Upper lobe of left lung (tissue), 6 donors: ENCODE results near the gene FAT1. TPM values are rescaled to one million over a fixed set of nuclear protein-coding genes. Genes with fewer than 3 reads are reported as not detected.

Experiments used
- ATAC-seq, 2 donors: fragments of 200-7000 bp; cut with Tn5 transposase; one replicate each; pipeline ENCODE4 v1.9.1; 2022; ENCODE audit warnings: mild to moderate bottlenecking in 2 of 2, moderate library complexity in 2 of 2; ENCODE audit not compliant: low FRiP score in 2 of 2
- DNase-seq, 2 donors: peaks; one replicate each; pipeline ENCODE4 v3.0.0-alpha.2; 2019 to 2020
- H3K27ac ChIP-seq, 4 donors: fragments of 200-600 bp; sonication (generic); one replicate each; pipeline ENCODE4 v1.5.1; 2016 to 2019
- H3K27me3 ChIP-seq, 4 donors: fragments of 200-600 bp; sonication (generic); one replicate each; pipeline ENCODE4 v1.5.1; 2017 to 2019
- H3K36me3 ChIP-seq, 4 donors: fragments of 200-600 bp; sonication (generic); one replicate each; pipeline ENCODE4 v1.5.1; 2016 to 2019
- H3K4me1 ChIP-seq, 4 donors: fragments of 200-600 bp; sonication (generic); one replicate each; pipeline ENCODE4 v1.5.1; 2018 to 2019
- H3K4me3 ChIP-seq, 4 donors: fragments of 200-600 bp; sonication (generic); one replicate each; pipeline ENCODE4 v1.5.1; 2017 to 2019; ENCODE audit warnings: mild to moderate bottlenecking in 2 of 4, moderate library complexity in 1 of 4
- H3K9me3 ChIP-seq, 4 donors: fragments of 200-600 bp; sonication (generic); one replicate each; pipeline ENCODE4 v1.5.1; 2018 to 2019
- EP300 ChIP-seq, 4 donors: sonication (generic); formaldehyde crosslinking; IDR thresholded peaks; one replicate each; pipeline ENCODE4 v1.5.1; 2017; ENCODE audit warnings: antibody characterized with exemption in 4 of 4, control low read depth in 2 of 4
- POLR2A ChIP-seq, 4 donors: fragments of 450-650 bp; IDR thresholded peaks; one replicate each; pipeline ENCODE4 v1.5.1; 2016 to 2017; ENCODE audit warnings: antibody characterized with exemption in 4 of 4, mild to moderate bottlenecking in 2 of 4
- POLR2AphosphoS5 ChIP-seq, 2 donors: sonication (generic); formaldehyde crosslinking; IDR thresholded peaks; one replicate each; pipeline ENCODE4 v1.5.1; 2017; ENCODE audit warnings: antibody characterized with exemption in 2 of 2
- WGBS, 2 donors: methylation state at CpG; one replicate each; pipeline ENCODE4 v1.1.5; 2017 to 2018; 5-methylcytosine and 5-hydroxymethylcytosine counted together
- total RNA-seq, 6 donors: library from RNA; depleted of rRNA in 4 of 6; stranded (reverse); fragments of >200 nt in 4 of 6; gene quantifications; one replicate each; pipeline versions ENCODE4 v1.1.0 to v1.2.1, GENCODE V29; 2016 to 2021
- TF ChIP-seq, protein P1 (sequence below), 6 experiments: fragments of 450-650 bp in 4 of 6; fragments of 200-600 bp in 2 of 6; sonication (generic) in 2 of 6; IDR thresholded peaks; one replicate each; pipeline ENCODE4 v1.5.1; 2016 to 2019; ENCODE audit warnings: antibody characterized with exemption in 6 of 6
- donor health status: DM: no; HTN: no; CAD: no; lungs with moderate emphysema.
- donor health status: DM: no; HTN: yes; CAD: no; lungs with severe emphysema.

Gene FAT1
- total RNA-seq, 6 donors from 2014 or later, result 42.8 to 92.2 (median 77.4) TPM

- H3K36me3 ChIP-seq, result no peaks in the 10 kb centered on the region
- no peaks in the 10 kb centered on the region for H3K27me3 ChIP-seq
- WGBS, 2 donors, result 63 to 71% methylated on average over 11 of the region's 12 CpGs
- DNase-seq, result no peak
- no peak overlapping the region for H3K4me3 ChIP-seq
- H3K9me3 ChIP-seq, result no peaks in the 10 kb centered on the region
- TF ChIP-seq POLR2A (IDR thresholded peaks at IDR 0.05) (no peak), POLR2AphosphoS5 (IDR thresholded peaks at IDR 0.05) (no peak), EP300 (IDR thresholded peaks at IDR 0.05) (no peak)
- TF ChIP-seq, protein P1, sequence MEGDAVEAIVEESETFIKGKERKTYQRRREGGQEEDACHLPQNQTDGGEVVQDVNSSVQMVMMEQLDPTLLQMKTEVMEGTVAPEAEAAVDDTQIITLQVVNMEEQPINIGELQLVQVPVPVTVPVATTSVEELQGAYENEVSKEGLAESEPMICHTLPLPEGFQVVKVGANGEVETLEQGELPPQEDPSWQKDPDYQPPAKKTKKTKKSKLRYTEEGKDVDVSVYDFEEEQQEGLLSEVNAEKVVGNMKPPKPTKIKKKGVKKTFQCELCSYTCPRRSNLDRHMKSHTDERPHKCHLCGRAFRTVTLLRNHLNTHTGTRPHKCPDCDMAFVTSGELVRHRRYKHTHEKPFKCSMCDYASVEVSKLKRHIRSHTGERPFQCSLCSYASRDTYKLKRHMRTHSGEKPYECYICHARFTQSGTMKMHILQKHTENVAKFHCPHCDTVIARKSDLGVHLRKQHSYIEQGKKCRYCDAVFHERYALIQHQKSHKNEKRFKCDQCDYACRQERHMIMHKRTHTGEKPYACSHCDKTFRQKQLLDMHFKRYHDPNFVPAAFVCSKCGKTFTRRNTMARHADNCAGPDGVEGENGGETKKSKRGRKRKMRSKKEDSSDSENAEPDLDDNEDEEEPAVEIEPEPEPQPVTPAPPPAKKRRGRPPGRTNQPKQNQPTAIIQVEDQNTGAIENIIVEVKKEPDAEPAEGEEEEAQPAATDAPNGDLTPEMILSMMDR (IDR thresholded peaks at IDR 0.05), result no peak
- no peak overlapping the region for H3K27ac ChIP-seq
- no peak for ATAC-seq
- peaks cover 6 to 16% (median 11%) of the 10 kb centered on the region in 4 donors for H3K4me1 ChIP-seq
These were observed 35.3 kb downstream of the FAT1 start for GRCh38 chr4:186688150-186688943.

- Histone ChIP-seq H3K9me3 (no peaks in the 10 kb centered on the region), H3K4me3 (no peak overlapping the region), H3K36me3 (no peaks in the 10 kb centered on the region), H3K4me1 (peaks cover 6 to 16% (median 10%) of the 10 kb centered on the region in 4 donors), H3K27me3 (no peaks in the 10 kb centered on the region), H3K27ac (no peak overlapping the region)
- WGBS, 2 donors, result 86 to 89% methylated on average over 3 of the region's 3 CpGs
- TF ChIP-seq POLR2AphosphoS5 (IDR thresholded peaks at IDR 0.05) (no peak), EP300 (IDR thresholded peaks at IDR 0.05) (no peak), POLR2A (IDR thresholded peaks at IDR 0.05) (no peak)
- TF ChIP-seq, protein P1 (IDR thresholded peaks at IDR 0.05), result no peak
- ATAC-seq (no peak), DNase-seq (no peak)
These were observed 36.4 kb downstream of the FAT1 start for GRCh38 chr4:186687265-186687664.

DNA sequence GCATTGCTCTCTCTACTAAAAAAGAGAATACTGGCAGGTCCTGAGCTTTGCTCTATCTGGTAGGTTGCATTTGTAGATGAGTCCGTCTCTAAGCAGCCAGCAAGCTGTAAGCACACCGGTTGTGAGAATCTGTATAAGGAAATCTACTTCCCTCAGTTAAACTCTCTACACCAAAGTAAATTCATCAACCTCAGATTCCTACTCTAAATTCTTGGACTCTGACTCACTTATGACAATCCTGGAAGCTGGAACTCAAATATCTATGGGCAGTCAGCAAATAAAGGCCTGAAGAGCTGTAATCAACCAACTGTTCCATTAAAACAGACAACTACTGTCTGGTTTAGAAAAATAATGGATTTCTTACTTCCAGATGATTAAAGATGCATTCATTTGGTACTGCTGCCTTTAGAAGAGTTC, 37.9 kb downstream of the FAT1 start:
- H3K4me3 ChIP-seq, result no peak overlapping the region

DNA sequence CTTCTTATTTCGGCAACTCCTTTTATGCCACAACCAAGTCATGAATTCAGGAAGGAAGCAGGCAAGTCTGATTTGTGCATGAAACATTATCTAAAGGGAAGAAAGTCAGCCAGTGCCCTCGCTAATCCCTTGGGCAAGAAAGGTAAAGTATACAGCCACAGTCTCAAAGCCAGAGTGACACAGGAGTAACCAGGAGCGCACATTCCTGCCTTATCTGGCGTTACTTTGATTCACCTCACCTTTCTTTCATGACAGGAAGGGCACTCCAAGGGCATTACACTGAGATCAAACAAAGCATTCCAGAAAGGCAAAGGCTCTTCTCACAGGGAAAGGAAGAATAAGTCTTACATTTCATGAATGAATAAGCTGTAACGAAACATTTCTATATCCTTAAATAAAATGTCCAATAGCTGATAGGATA, 38.8 kb downstream of the FAT1 start:
- H3K27ac ChIP-seq, result peak overlapping the region in 1 of 4 donors; percentile 39
- WGBS, 2 donors, result 62 to 72% methylated on average over 5 of the region's 5 CpGs
- no peaks in the 10 kb centered on the region for H3K36me3 ChIP-seq
- no peak for ATAC-seq
- no peak for DNase-seq
- peaks cover 6 to 16% (median 10%) of the 10 kb centered on the region in 4 donors for H3K4me1 ChIP-seq
- H3K27me3 ChIP-seq, result no peaks in the 10 kb centered on the region
- H3K4me3 ChIP-seq, result no peak overlapping the region
- H3K9me3 ChIP-seq, result no peaks in the 10 kb centered on the region
- TF ChIP-seq EP300 (IDR thresholded peaks at IDR 0.05), result no peak
- TF ChIP-seq, protein P1 (IDR thresholded peaks at IDR 0.05), result no peak
- no peak for TF ChIP-seq POLR2AphosphoS5 (IDR thresholded peaks at IDR 0.05)
- TF ChIP-seq POLR2A (IDR thresholded peaks at IDR 0.05), result no peak

More for the DNA sequence above, 37.9 kb downstream of the FAT1 start:
- ATAC-seq (peak in 1 of 2 donors; percentile 65), DNase-seq (no peak)
- H3K4me1 ChIP-seq, result peaks cover 6 to 16% (median 10%) of the 10 kb centered on the region in 4 donors
- no peak overlapping the region for H3K27ac ChIP-seq
- no peaks in the 10 kb centered on the region for H3K36me3 ChIP-seq
- no peak for TF ChIP-seq EP300 (IDR thresholded peaks at IDR 0.05)
- TF ChIP-seq POLR2A (IDR thresholded peaks at IDR 0.05), result no peak
- TF ChIP-seq POLR2AphosphoS5 (IDR thresholded peaks at IDR 0.05), result no peak
- TF ChIP-seq, protein P1 (IDR thresholded peaks at IDR 0.05), result no peak
- no peaks in the 10 kb centered on the region for H3K27me3 ChIP-seq
- WGBS, 2 donors, result 58 to 85% methylated on average over 2 of the region's 2 CpGs
- H3K9me3 ChIP-seq, result no peaks in the 10 kb centered on the region
